Femur (tissue), 1 donor: ENCODE measurements around the gene ZNF346.
"Not testable (repeated sequence)": the region's sequence is repeated elsewhere in the genome, so short reads cannot be mapped to it uniquely, and the experiment has no call there.

Experiments used
- DNase-seq: peaks from one replicate; pipeline ENCODE4 v3.0.0-alpha.2; 2017

ZNF346 gene, protein sequence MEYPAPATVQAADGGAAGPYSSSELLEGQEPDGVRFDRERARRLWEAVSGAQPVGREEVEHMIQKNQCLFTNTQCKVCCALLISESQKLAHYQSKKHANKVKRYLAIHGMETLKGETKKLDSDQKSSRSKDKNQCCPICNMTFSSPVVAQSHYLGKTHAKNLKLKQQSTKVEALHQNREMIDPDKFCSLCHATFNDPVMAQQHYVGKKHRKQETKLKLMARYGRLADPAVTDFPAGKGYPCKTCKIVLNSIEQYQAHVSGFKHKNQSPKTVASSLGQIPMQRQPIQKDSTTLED

DNA sequence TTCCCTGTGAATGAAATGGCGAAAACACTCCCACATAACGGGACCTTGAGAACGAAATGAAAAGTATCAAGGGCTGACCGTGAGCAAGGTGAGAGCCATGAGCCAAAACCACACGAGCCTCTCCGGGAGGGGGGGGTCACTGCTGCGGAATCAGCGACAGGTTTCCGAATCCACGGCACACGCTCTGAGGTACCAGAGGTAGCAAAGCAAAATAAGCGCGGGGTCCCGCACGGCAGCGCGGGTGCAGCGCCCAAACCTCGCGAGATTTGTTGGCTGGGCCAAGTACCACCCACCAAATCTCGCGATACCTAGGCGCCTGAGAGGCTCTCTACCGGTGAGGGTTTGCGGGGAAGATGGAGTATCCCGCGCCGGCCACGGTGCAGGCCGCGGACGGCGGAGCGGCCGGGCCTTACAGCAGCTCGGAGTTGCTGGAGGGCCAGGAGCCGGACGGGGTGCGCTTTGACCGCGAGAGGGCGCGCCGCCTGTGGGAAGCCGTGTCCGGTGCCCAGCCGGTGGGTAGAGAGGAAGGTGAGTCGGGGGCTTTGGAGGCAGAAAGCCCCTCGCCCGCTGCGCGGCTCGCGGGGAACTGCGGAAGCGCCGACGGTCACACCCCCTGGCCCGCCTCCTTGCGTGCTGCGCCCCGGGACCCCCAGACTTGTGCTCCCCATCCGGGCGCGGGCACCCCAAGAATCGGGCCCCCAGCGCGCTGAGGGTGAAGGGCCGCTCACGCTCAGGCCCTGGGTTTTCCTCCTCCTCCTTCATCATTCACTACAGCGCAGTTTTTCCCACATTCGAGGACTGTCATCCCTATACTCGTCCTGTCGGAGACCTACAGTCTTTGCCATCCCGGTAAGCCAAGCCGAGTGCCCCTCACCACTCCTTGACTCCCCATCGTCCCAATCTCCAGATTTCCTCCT is at the start of gene ZNF346:
Gene ZNF346 (plus strand): TSS at position 311 of the 917 bp plus-strand sequence. CDS start 43 bp downstream, at position 354.
- DNase-seq = peak; percentile 95

DNA sequence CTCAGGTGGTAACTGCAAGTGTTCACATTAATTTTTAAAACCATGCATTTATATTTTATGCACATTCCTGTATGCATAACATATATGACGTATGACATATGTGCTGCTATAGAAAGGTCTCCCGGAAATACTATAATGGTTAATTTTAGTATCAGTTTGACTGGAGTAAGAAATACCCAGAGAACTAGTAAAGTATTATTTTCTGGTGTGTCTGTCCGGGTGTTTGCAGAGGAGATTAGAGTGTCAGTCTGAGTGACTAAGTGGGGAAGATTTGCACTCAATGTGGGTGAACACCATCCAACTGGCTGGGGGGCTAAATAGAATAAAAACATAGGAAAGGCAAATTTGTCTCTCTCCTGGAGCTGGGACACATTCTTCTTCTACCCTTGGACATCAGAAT is 42.8 kb upstream of the ZNF346 start:
- no peak for DNase-seq

DNA sequence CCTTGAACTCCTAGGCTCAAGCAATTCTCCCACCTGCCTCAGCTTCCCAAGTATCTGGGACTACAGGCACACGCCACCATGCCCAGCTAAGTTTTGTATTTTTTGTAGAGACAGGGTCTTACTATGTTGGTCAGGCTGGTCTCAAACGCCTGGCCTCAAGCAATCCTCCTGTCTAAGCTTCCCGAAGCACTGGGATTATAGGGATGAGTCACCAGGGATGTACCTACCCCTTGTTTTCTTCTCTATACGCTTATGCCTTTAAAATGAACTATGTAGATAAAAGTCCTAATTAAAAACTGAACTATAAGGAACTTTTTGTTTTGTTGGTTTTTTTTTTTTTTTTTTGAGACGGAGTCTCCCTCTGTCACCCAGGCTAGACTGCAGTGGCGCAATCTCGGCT is 41.7 kb upstream of the ZNF346 start:
- no peak for DNase-seq

DNA sequence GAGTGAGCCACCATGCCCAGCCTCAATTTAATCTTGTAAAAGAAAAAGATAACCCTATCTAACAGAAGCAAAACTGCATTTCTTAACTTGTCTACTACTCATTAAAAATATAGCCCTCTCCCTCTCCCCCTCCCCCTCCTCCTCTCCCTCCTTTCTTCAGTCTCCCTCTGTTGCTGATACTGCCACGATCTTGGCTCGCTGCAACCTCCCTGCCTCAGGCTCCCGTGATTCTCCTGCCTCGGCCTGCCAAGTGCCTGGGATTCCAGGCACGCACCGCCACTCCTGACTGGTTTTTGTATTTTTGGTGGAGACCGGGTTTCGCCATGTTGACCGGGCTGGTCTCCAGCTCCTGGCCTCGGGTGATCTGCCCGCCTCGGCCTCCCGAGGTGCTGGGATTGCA is 39.4 kb upstream of the ZNF346 start:
- DNase-seq = not testable (repeated sequence)

DNA sequence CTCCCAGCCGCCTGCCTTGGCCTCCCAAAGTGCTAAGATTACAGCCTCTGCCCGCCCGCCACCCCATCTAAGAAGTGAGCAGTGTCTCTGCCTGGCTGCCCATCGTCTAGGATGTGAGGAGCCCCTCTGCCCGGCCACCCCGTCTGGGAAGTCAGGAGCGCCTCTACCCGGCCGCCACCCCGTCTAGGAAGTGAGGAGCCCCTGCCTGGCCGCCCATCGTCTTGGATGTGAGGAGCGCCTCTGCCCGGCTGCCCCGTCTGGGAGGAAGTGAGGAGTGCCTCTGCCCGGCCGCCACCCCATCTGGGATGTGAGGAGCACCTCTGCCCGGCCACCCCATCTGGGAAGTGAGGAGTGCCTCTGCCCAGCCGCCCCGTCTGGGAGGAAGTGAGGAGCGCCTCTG is 38.9 kb upstream of the ZNF346 start:
- DNase-seq = not testable (repeated sequence)

DNA sequence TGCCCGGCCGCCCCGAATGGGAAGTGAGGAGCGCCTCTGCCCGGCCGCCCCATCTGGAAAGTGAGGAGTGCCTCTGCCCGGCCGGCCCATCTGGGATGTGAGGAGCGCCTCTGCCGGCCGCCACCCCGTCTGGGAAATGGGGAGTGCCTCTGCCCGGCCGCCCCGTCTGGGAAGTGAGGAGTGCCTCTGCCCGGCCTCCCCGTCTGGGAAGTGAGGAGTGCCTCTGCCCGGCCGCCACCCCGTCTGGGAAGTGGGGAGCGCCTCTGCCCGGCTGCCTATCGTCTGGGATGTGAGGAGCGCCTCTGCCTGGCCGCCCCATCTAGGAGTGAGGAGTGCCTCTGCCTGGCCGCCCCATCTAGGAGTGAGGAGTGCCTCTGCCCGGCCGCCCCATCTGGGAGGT is 38.3 kb upstream of the ZNF346 start:
- not testable (repeated sequence) for DNase-seq

DNA sequence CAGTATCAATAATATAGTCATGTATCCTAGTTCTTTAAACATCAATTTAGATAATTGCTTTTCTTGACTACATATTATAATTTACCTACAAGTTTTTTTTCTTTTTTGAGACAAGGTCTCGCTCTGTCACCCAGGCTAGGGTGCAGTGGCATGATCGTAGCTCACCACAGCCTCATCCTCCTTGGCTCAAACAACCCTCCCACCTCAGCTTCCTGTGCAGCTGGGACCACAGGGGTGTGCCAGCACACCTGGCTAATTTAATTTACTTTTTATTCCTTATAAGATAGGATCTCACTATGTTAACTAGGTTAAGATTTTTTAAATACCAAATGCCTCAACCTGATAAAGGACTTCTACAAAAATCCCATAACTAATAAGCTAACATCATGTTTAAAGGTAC is 37.0 kb upstream of the ZNF346 start:
- no peak for DNase-seq

DNA sequence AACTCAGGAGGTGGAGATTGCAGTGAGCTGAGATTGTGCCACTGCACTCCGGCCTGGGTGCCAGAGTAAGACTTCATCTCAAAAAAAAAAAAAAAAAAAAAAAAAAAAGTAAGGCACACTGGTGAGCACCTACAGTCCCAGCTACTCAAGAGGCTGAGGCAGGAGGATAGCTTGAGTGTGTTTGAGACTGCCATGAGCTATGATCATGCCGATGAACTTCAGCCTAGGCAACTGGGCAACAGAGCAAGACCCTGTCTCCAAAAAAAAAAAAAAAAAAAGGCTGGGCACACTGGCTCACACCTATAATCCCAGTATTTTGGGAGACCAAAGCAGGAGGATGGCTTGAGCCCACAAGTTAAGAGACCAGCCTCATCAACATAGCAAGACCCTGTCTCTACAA is 36.2 kb upstream of the ZNF346 start:
- DNase-seq = no peak

DNA sequence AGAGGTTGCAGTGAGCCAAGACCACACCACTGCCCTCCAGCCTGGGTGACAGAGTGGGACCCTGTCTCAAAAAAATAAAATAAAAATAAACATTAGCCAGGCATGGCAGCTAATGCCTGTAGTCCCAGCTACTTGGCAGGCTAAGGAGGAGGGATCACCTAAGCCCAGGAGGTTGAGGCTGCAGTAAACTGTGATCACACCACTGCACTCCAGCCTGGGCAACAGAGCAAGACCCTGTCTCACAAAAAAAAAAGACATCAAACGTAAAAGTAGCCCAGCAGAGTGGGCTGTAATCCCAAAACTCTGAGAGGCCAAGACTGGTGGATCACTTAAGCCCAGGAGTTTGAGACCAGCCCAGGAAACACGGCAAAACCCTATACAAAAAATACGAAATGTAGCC is 34.9 kb upstream of the ZNF346 start:
- no peak for DNase-seq

DNA sequence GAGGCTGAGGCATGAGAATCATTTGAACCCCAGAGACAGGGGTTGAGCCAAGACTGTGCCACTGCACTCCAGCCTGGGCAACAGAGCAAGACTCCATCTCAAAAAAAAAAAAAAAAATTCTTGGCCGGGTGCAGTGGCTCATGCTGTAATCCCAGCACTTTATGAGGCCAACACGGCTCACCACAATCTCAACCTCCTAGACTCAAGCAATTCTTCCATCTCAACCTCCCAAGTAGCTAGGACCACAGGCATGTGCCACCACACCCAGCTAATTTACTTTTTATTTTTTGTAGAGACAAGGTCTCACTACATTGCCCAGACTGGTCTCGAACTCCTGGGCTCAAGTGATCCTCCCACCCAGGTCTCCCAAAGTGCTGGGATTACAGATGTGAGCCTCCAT is 29.4 kb upstream of the ZNF346 start:
- DNase-seq = not testable (repeated sequence)

DNA sequence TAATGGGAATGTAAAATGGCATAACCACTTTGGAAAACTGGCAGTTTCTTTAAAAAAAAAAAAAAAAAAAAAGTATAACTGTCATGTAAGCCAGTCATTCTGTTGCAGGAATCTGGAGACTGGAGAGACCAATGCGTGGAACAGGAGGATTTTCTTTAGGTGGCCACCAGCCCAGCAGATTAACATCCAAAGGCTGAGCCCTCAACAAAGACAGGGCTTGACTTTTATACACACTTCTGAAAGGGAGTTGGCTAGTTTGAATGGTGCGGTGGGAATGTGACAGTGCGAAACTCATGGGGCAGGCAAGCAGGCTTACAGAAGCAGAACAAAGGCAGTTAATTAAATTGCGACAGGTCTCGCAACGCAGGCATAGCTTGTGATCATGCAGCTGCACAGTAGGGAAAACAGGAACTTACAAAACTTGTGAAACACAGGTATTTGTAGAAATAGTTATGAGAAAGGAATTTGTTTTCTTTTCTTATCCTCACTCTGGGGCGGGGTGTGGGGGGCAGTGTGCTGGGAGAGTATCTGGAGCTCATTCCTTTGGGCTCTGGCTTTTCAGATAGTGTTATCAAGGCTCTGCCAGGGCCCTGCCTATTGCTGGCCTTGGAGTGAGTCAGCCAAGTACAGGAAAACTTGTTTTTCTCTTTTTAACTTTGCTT is 27.9 kb upstream of the ZNF346 start:
- DNase-seq = peak; percentile 55

DNA sequence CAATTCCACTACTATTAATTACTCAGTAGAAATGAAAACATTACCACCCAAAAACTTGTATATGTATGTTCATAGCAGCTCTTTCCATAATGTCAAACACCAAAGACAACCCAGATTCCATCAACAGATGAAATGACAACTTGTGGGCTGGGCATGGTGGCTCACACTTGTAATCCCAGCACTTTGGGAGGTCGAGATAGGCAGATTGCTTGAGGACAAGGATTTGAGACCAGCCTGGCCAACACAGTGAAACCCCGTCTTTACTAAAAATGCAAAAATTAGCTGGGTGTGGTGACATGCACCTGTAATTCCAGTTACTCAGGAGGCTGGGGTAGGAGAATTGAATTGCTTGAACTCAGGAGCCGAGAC is 27.4 kb upstream of the ZNF346 start:
- DNase-seq = no peak

DNA sequence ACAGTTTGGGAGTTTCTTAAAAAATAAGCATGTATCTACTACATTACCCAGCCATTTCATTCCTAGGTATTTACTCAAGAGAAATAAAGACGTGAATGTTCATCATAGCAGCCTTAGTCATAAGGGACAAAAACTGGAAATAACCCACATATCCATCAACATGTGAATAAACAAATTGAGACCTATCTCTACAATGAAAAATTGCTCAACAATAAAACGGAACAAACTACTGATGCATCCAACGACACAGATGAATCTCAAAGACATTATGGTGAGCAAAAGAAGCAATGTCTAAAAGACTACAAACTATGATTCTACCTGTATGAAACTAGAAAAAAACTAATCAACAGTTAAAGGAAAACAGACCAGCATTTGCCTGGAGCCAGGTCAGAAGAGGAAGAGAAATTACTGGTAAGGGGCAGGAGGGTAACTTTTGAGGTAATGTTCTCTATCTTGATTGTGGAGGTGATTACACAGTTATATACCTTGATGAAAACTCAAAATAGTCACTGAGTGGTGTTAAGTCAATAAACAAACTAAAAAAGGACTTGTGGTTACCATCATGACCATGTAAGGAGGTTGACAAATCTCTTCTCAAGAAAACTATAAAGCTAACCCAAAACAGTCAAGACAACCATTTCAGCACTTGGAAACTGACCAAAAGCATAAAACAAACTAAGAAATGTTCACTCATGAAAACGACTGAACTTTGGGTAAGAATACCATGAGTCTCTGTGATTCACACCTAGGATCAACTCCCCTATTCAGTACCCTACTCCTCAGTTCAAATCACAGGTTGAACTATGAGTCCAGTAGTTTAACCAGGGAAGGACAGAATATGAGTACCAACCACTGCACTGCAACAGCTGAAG is 26.4 kb upstream of the ZNF346 start:
- DNase-seq = no peak

DNA sequence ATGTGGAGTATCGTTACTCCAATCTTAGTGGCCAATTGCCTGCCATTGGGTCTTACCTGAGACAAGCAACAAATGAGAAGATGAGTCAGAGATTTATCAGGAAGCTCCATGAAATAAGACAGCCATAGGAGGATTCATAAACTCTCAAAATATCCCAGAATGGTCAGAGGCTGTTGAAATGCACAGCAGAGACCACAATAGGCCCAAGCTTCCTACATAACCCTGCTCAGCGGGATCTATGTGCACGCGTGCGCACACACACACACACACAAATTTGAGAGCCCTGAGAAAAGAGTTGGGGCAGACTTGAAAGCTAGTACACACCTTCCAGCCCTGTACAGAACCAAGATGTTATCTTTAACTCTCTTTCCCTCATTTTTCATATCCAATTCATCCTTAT is 25.7 kb upstream of the ZNF346 start:
- no peak for DNase-seq

DNA sequence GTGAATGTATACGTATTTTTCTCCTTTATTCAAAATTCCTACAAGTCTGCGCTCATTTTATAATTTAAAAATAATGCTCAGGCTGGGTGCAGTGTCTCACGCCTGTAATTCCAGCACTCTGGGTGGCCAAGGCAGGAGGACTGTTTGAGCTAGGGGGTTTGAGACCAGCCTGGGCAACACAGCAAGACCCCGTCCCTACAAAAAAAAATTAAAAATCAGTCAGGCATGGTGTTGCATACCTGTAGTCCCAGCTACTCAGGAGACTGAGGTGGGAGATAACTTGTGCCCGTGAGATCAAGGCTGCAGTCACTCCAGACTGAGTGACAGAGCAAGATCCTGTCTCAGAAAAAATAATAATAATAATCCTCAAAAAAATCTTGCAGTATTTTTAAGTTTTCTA is 23.7 kb upstream of the ZNF346 start:
- no peak for DNase-seq

DNA sequence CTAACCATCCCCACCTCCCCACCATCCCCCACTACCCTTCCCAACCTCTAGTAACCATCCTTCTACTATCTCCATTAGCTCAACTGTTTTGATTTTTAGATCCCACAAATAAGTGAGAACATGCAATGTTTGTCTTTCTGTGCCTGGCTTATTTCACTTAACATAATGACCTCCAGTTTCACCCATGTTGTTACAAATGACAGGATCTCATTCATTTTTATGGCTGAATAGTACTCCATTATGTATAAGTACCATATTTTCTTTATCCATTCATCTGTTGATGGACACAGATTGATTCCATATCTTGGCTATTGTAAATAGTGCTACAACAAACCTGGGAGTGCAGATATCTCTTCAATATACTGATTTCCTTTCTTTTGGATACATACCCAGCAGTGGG is 23.0 kb upstream of the ZNF346 start:
- not testable (repeated sequence) for DNase-seq

DNA sequence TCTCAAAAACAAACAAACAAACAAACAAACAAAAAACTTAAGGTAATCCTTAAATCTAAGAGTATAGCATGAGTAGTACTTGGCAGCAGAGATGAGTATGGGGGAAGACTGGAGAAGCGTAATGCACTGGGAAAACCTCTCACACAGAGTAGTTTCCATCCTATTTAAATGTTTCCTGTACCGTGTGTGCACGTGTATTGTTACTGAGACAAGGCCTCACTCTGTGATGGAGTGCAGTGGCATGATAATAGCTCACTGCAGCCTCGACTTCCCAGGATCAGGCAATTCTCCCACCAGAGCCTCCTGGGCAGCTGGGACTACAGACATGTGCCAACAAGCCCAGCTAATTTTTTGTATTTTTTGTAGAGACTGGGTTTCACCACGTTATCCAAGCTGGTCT is 18.8 kb upstream of the ZNF346 start:
- no peak for DNase-seq

DNA sequence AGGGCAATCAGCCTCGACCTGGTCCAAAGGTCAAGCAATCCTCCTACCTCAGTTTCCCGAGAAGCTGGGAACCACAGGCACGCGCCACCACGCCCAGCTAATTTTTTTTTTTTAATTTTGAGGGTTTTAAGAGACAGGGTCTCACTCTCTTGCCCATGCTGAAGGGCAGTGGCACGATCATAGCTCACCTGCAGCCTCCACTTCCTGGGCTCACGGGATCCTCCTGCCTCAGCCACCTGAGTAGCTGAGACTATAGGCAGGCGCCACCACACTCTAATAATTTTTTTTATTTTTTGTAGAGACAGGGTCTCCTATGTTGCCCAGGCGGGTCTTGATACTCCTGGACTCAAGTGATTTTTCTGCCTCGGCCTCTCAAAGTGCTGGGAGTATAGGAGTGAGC is 17.5 kb upstream of the ZNF346 start:
- DNase-seq = no peak

DNA sequence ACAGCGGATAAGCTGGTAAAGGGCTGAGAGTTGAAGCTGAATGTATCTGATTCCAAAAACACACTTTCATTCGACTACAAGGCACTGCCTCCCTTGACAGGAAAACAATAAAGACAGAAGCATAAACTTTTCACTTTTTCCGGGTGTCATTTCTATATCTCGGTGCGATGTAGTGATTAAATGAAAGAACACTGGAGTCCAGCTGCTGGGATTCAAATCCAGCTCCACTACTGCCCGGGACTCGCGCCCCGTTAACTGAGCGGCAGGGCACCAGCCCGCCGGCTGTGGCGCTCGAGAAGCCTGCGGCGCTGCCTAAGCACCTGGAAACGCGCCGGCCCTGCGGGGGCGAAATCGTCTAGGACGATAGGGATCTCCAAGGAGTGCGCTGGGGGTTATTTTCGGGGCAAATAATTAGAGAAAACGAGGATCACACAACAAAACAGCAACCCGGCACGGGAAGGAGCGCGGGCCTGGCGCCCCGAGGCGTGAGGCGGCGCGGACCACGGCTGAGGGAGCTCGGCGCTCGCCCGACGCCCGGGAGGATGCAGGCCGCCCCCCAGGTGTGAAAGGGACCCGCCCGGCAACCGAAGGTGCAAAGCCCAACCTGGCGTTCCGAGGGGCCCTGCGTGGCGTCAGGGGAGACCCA is 16.8 kb upstream of the ZNF346 start:
- peak; percentile 66 for DNase-seq

DNA sequence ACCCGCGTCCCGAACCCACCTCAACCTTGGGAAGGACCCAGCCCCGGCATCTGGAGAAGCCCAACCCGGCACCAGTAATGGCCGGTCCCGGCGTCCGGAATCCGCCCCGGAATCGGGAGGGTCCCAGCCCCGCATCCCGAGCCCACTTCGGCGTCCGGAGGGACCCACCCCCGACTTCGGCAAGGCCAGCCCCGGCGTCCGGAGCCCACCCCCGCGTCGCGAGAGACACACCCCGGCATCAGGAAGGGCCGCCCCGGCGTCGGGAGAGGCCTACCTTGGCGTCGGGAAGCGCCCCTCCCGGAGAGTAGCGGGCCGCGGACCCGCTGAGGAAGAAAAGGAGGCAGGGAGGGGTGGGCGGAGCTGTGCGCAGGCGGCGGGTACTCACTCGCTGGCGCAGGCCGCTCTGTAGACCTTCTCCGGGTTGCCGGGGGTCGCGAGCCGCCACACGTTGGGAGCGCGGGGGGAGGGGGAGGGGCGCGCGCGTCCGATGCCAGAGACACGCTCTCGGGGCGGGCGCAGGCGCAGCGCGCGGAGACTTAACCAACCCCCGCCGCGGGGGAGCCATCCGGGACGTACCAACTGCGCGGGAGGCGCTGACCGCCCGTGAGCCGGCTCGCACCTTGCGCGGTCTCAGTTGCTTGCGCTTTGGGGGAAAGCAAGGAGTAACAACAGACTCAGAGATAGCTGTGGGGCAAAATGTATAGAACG is 16.1 kb upstream of the ZNF346 start, which contains the start of gene UIMC1:
Gene UIMC1 (minus strand): TSS at position 515 of the 708 bp plus-strand sequence. CDS start 24,164 bp downstream, outside the sequence.
- DNase-seq = peak; percentile 95

DNA sequence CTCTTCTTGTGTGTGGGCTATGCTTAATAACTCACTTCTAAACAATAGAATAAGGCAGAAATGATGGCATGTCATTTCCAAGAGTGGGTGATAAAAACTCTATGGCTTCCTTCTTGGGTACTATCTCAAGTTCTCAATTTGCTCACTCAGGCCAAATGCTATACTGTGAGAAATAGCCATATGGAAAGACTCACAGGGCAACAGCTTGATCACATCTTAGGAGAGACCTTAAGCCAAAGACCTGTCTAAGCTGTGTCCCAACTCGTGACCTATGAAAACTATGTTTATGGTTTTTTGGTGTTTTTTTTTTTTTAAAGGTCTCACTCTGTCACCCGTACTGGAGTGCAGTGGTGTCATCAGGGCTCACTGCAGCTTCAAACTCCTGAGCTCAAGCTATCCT is 13.8 kb upstream of the ZNF346 start:
- DNase-seq = no peak
